Measurements from ENCODE around the gene RACK1.
"Not testable (repeated sequence)": the region's sequence is repeated elsewhere in the genome, so short reads cannot be mapped to it uniquely, and the experiment has no call there.

GRCh38 chr5:181282415-181282814, 38.7 kb upstream of the RACK1 start:
- not testable (repeated sequence) for TF ChIP-seq CTCF, POLR2A, POLR2AphosphoS5 (IDR thresholded peaks at IDR 0.05)
